ENCODE measurements around the gene LRRC41.
"Not testable (repeated sequence)": the region's sequence is repeated elsewhere in the genome, so short reads cannot be mapped to it uniquely, and the experiment has no call there.

Gene LRRC41

GRCh38 chr1:46333300-46334029 is 30.0 kb upstream of the LRRC41 start (continued):
- TF ChIP-seq PRDM10 (tag by site-specific recombination; IDR thresholded peaks at IDR 0.05), result no peak
- TF ChIP-seq ZNF654 (tag by site-specific recombination; IDR thresholded peaks at IDR 0.05; ENCODE audit: low read depth), result peak; percentile 75
- TF ChIP-seq CTCF (tag by site-specific recombination; IDR thresholded peaks at IDR 0.05), result peak; percentile 22; the same call in 1 of the 2 replicates
- peak; percentile 19; the same call in 1 of the 2 replicates for TF ChIP-seq ZNF394 (tag by site-specific recombination; IDR thresholded peaks at IDR 0.05; ENCODE audit: borderline replicate concordance)
- peak; percentile 56; the same call in 1 of the 2 replicates for TF ChIP-seq ZBTB20 (tag by site-specific recombination; IDR thresholded peaks at IDR 0.05)

- TF ChIP-seq ZIC2 (tag by site-specific recombination; IDR thresholded peaks at IDR 0.05) (peak; percentile 93), ZNF677 (tag by site-specific recombination; IDR thresholded peaks at IDR 0.05) (peak; percentile 79)
- CTCF ChIA-PET; H3K9me3 ChIP-seq (ENCODE audit: control insufficient read depth, insufficient read depth, low read depth, low read length); H3K27ac ChIP-seq (ENCODE audit: extremely low read depth, low read depth, low read length); H3K4me1 ChIP-seq (ENCODE audit: control insufficient read depth, insufficient read depth, low read length); H3K36me3 ChIP-seq (ENCODE audit: control insufficient read depth in 2 of 2, insufficient read depth in 1 of 2, low read length in 2 of 2); H3K4me3 ChIP-seq (ENCODE audit: low read depth, low read length): not testable (repeated sequence)
- POLR2A ChIA-PET, result interaction anchor here (0.8 kb wide), 1 partner anchor 29 kb away, joined by 3 read pairs; the partner anchor contains the start of genes LRRC41 and UQCRH
These were observed 28.5 kb upstream of the LRRC41 start for GRCh38 chr1:46331786-46332540.

GRCh38 chr1:46330381-46330780 is 27.0 kb upstream of the LRRC41 start:
- POLR2A ChIA-PET; H3K9me3 ChIP-seq (ENCODE audit: control insufficient read depth, insufficient read depth, low read depth, low read length); H3K4me1 ChIP-seq (ENCODE audit: control insufficient read depth, insufficient read depth, low read length); H3K36me3 ChIP-seq (ENCODE audit: control insufficient read depth in 2 of 2, insufficient read depth in 1 of 2, low read length in 2 of 2); H3K27ac ChIP-seq (ENCODE audit: extremely low read depth, low read depth, low read length); H3K4me3 ChIP-seq (ENCODE audit: low read depth, low read length): not testable (repeated sequence)
- peak; percentile 61 for TF ChIP-seq PRDM10 (tag by site-specific recombination; IDR thresholded peaks at IDR 0.05)
- CTCF ChIA-PET, result interaction anchor here (0.7 kb wide), 1 partner anchor 11 kb away, joined by 3 read pairs; no protein-coding TSS in a partner anchor

- POLR2A ChIA-PET; H3K4me1 ChIP-seq (ENCODE audit: control insufficient read depth, insufficient read depth, low read length); H3K4me3 ChIP-seq (ENCODE audit: low read depth, low read length); H3K36me3 ChIP-seq (ENCODE audit: control insufficient read depth in 2 of 2, insufficient read depth in 1 of 2, low read length in 2 of 2); H3K27ac ChIP-seq (ENCODE audit: extremely low read depth, low read depth, low read length); H3K9me3 ChIP-seq (ENCODE audit: control insufficient read depth, insufficient read depth, low read depth, low read length): not testable (repeated sequence)
- CTCF ChIA-PET, result interaction anchor here (0.8 kb wide), 1 partner anchor 419 kb away, joined by 3 read pairs; no protein-coding TSS in a partner anchor
These were observed 26.4 kb upstream of the LRRC41 start for GRCh38 chr1:46329807-46330206.

- H3K27ac ChIP-seq (ENCODE audit: extremely low read depth, low read depth, low read length); H3K36me3 ChIP-seq (ENCODE audit: control insufficient read depth in 2 of 2, insufficient read depth in 1 of 2, low read length in 2 of 2); H3K4me1 ChIP-seq (ENCODE audit: control insufficient read depth, insufficient read depth, low read length); H3K9me3 ChIP-seq (ENCODE audit: control insufficient read depth, insufficient read depth, low read depth, low read length); POLR2A ChIA-PET; H3K4me3 ChIP-seq (ENCODE audit: low read depth, low read length): not testable (repeated sequence)
- CTCF ChIA-PET, result interaction anchor here (1.5 to 2.9 kb wide), 2 partner anchors 19 to 24 kb away, joined by 6 to 11 read pairs; partner anchors contain the start of gene UQCRH
These were observed 24.8 kb upstream of the LRRC41 start for GRCh38 chr1:46328182-46328581.

- H3K36me3 ChIP-seq (ENCODE audit: control insufficient read depth in 2 of 2, insufficient read depth in 1 of 2, low read length in 2 of 2); H3K9me3 ChIP-seq (ENCODE audit: control insufficient read depth, insufficient read depth, low read depth, low read length); H3K4me1 ChIP-seq (ENCODE audit: control insufficient read depth, insufficient read depth, low read length); H3K4me3 ChIP-seq (ENCODE audit: low read depth, low read length); H3K27ac ChIP-seq (ENCODE audit: extremely low read depth, low read depth, low read length); POLR2A ChIA-PET: not testable (repeated sequence)
- CTCF ChIA-PET, result interaction anchor here (0.7 to 2.9 kb wide), 4 partner anchors 15 to 1025 kb away, joined by 3 to 11 read pairs (median 5); partner anchors contain the start of gene NSUN4
These were observed 22.1 kb upstream of the LRRC41 start for GRCh38 chr1:46325285-46326076.

Data from HEK293 (cell line).